Mesenchymal stem cell (in vitro differentiated cells and primary cell): Measurements from ENCODE around the gene GNG8.

Source experiments
- DNase-seq: peaks from one replicate; pipeline ENCODE4 v3.0.0-alpha.2; 2013
- H2AFZ ChIP-seq: one replicate; pipeline ENCODE4 v1.6.1; 2013; ENCODE audit warnings: low read depth, mild to moderate bottlenecking, control low read depth, inconsistent platforms, low read length, moderate library complexity
- H2AK5ac ChIP-seq: 2 replicates; pipeline ENCODE4 v1.6.1; 2013; ENCODE audit warnings: low read length, moderate library complexity, mild to moderate bottlenecking, inconsistent platforms; ENCODE audit not compliant: severe bottlenecking
- H2BK120ac ChIP-seq: one replicate; pipeline ENCODE4 v1.6.1; 2013; ENCODE audit warnings: low read depth, mild to moderate bottlenecking, inconsistent platforms, low read length, moderate library complexity
- H2BK12ac ChIP-seq, 2 experiments: one replicate each; pipeline ENCODE4 v1.6.1; 2013; ENCODE audit warnings: inconsistent platforms in 2 of 2, low read length in 2 of 2, mild to moderate bottlenecking in 2 of 2, moderate library complexity in 2 of 2, control low read depth in 1 of 2
- H2BK15ac ChIP-seq: one replicate; pipeline ENCODE4 v1.6.1; 2013; ENCODE audit warnings: mild to moderate bottlenecking, low read depth, inconsistent platforms; ENCODE audit not compliant: poor library complexity, severe bottlenecking
- H2BK5ac ChIP-seq: 2 replicates; pipeline ENCODE4 v1.6.1; 2013; ENCODE audit warnings: low read depth, mild to moderate bottlenecking, low read length, control low read depth, inconsistent platforms; ENCODE audit not compliant: poor library complexity, severe bottlenecking
- H3K14ac ChIP-seq, 2 experiments: one replicate each; pipeline ENCODE4 v1.6.1; 2013; ENCODE audit warnings: inconsistent platforms in 2 of 2, low read length in 2 of 2, control low read depth in 1 of 2, mild to moderate bottlenecking in 1 of 2, moderate library complexity in 1 of 2
- H3K18ac ChIP-seq, 2 experiments: one replicate each; pipeline ENCODE4 v1.6.1; 2013; ENCODE audit warnings: inconsistent platforms in 2 of 2, low read length in 2 of 2, control low read depth in 1 of 2, low read depth in 1 of 2, mild to moderate bottlenecking in 1 of 2
- H3K23ac ChIP-seq, 2 experiments: one replicate each; pipeline ENCODE4 v1.6.1; 2013; ENCODE audit warnings: inconsistent platforms in 2 of 2, low read length in 2 of 2, mild to moderate bottlenecking in 2 of 2, moderate library complexity in 2 of 2, control low read depth in 1 of 2
- H3K27ac ChIP-seq: 2 replicates; pipeline ENCODE4 v1.5.1; 2013; ENCODE audit warnings: mild to moderate bottlenecking, moderate library complexity, low read length, control low read depth, inconsistent platforms; ENCODE audit not compliant: poor library complexity, severe bottlenecking
- H3K27me3 ChIP-seq, 2 experiments: 2 replicates each; pipeline versions ENCODE4 v1.6.1 to v1.7.0; 2013; ENCODE audit warnings: low read length in 2 of 2, mild to moderate bottlenecking in 2 of 2, moderate library complexity in 2 of 2, control low read depth in 1 of 2, inconsistent platforms in 1 of 2; ENCODE audit not compliant: control insufficient read depth in 1 of 2, insufficient read depth in 1 of 2
- H3K36me3 ChIP-seq, 2 experiments: 2 replicates each; pipeline versions ENCODE4 v1.6.1 to v1.7.0; 2013; ENCODE audit warnings: low read length in 2 of 2, control low read depth in 1 of 2, inconsistent platforms in 1 of 2, low read depth in 1 of 2, mild to moderate bottlenecking in 1 of 2; ENCODE audit not compliant: insufficient read depth in 2 of 2, control insufficient read depth in 1 of 2
- H3K4ac ChIP-seq, 2 experiments: one replicate each; pipeline ENCODE4 v1.6.1; 2013; ENCODE audit warnings: inconsistent platforms in 2 of 2, low read length in 2 of 2, mild to moderate bottlenecking in 2 of 2, moderate library complexity in 2 of 2, control low read depth in 1 of 2, low read depth in 1 of 2
- H3K4me1 ChIP-seq: 2 replicates; pipeline ENCODE4 v1.6.1; 2013; ENCODE audit warnings: low read depth, low read length, control low read depth; ENCODE audit not compliant: control insufficient read depth, insufficient read depth
- H3K4me2 ChIP-seq: 2 replicates; pipeline ENCODE4 v1.6.1; 2013; ENCODE audit warnings: low read length, mild to moderate bottlenecking, inconsistent platforms; ENCODE audit not compliant: poor library complexity, severe bottlenecking
- H3K4me3 ChIP-seq, 2 experiments: 2 replicates each; pipeline versions ENCODE4 v1.5.1 to v1.7.0; 2013; ENCODE audit warnings: low read length in 2 of 2, mild to moderate bottlenecking in 2 of 2, control low read depth in 1 of 2, low read depth in 1 of 2; ENCODE audit not compliant: insufficient read depth in 1 of 2
- H3K79me1 ChIP-seq: replicated peaks from 2 replicates; pipeline ENCODE4 v1.6.1; 2013; ENCODE audit warnings: mild to moderate bottlenecking, control low read depth, low read length, inconsistent platforms; ENCODE audit not compliant: poor library complexity, severe bottlenecking
- H3K9ac ChIP-seq: 2 replicates; pipeline ENCODE4 v1.7.0; 2013; ENCODE audit warnings: mild to moderate bottlenecking, low read length, moderate library complexity
- H3K9me3 ChIP-seq: 2 replicates; pipeline ENCODE4 v1.7.0; 2013; ENCODE audit warnings: mild to moderate bottlenecking, low read length; ENCODE audit not compliant: control insufficient read depth
- H4K8ac ChIP-seq: one replicate; pipeline ENCODE4 v1.6.1; 2013; ENCODE audit warnings: inconsistent platforms, mild to moderate bottlenecking, low read length, moderate library complexity
- H4K91ac ChIP-seq: one replicate; pipeline ENCODE4 v1.6.1; 2013; ENCODE audit warnings: mild to moderate bottlenecking, low read length, inconsistent platforms
- WGBS: methylation state at CpG from one replicate; pipeline ENCODE4 v1.1.7; 2013; ENCODE audit warnings: mixed read lengths; 5-methylcytosine and 5-hydroxymethylcytosine counted together

GNG8 gene

GRCh38 chr19:46613525-46613924, 22.5 kb downstream of the GNG8 start:
- 95% methylated on average over 22 of the region's 22 CpGs for WGBS
- DNase-seq: no peak

GRCh38 chr19:46611776-46612175, 24.2 kb downstream of the GNG8 start:
- no peak overlapping the region for H2BK5ac ChIP-seq
- H3K18ac ChIP-seq: no peak overlapping the region
- no peak overlapping the region for H4K91ac ChIP-seq
- no peak for DNase-seq
- no peak overlapping the region for H3K4ac ChIP-seq
- 91% methylated on average over 6 of the region's 6 CpGs for WGBS
- H2AFZ ChIP-seq: no peak overlapping the region
- H3K9me3 ChIP-seq: no peaks in the 10 kb centered on the region
- peaks cover 3% of the 10 kb centered on the region for H3K4me1 ChIP-seq
- no peaks in the 10 kb centered on the region for H3K27me3 ChIP-seq
- no peak overlapping the region for H4K8ac ChIP-seq
- H3K4me2 ChIP-seq: no peak overlapping the region
- no peak overlapping the region for H2BK15ac ChIP-seq
- H2AK5ac ChIP-seq: no peak overlapping the region
- no peak overlapping the region for H3K14ac ChIP-seq
- H3K79me1 ChIP-seq: peaks cover 25% of the 10 kb centered on the region
- peaks cover 41 to 45% of the 10 kb centered on the region in 2 experiments for H3K36me3 ChIP-seq
- no peak overlapping the region for H3K27ac ChIP-seq
- H3K4me3 ChIP-seq: no peak overlapping the region
- no peak overlapping the region for H3K23ac ChIP-seq
- no peak overlapping the region for H3K9ac ChIP-seq
- H2BK120ac ChIP-seq: no peak overlapping the region
- no peak overlapping the region for H2BK12ac ChIP-seq

More at GRCh38 chr19:46613525-46613924, 22.5 kb downstream of the GNG8 start:
- Histone ChIP-seq H2BK12ac (no peak overlapping the region), H2BK15ac (peak overlapping the region; percentile 34), H3K4me3 (no peak overlapping the region), H4K8ac (no peak overlapping the region), H4K91ac (no peak overlapping the region), H3K9me3 (no peaks in the 10 kb centered on the region), H3K36me3 (peaks cover 24 to 27% of the 10 kb centered on the region in 2 experiments), H3K4me2 (no peak overlapping the region), H3K4ac (no peak overlapping the region), H3K27ac (no peak overlapping the region), H3K23ac (no peak overlapping the region), H2BK5ac (no peak overlapping the region), H3K9ac (peak overlapping the region; percentile 24), H2BK120ac (no peak overlapping the region), H3K18ac (no peak overlapping the region), H2AFZ (no peak overlapping the region), H2AK5ac (no peak overlapping the region), H3K27me3 (no peaks in the 10 kb centered on the region), H3K4me1 (peaks cover 3% of the 10 kb centered on the region), H3K79me1 (peaks cover 9% of the 10 kb centered on the region), H3K14ac (no peak overlapping the region)

GRCh38 chr19:46610851-46611770, 24.9 kb downstream of the GNG8 start:
- no peak overlapping the region for H3K18ac ChIP-seq
- no peak for DNase-seq
- H3K9ac ChIP-seq: no peak overlapping the region
- peaks cover 32% of the 10 kb centered on the region for H3K79me1 ChIP-seq
- H3K14ac ChIP-seq: no peak overlapping the region
- H4K8ac ChIP-seq: peak overlapping the region; percentile 27
- H3K4ac ChIP-seq: no peak overlapping the region
- H2AK5ac ChIP-seq: no peak overlapping the region
- no peak overlapping the region for H2BK15ac ChIP-seq
- no peak overlapping the region for H2BK120ac ChIP-seq
- no peak overlapping the region for H4K91ac ChIP-seq
- no peak overlapping the region for H3K4me3 ChIP-seq
- H3K27me3 ChIP-seq: no peaks in the 10 kb centered on the region
- H2BK5ac ChIP-seq: no peak overlapping the region
- H2AFZ ChIP-seq: no peak overlapping the region
- H3K36me3 ChIP-seq: peaks cover 48 to 50% of the 10 kb centered on the region in 2 experiments
- WGBS: 84% methylated on average over 15 of the region's 17 CpGs
- no peak overlapping the region for H3K27ac ChIP-seq
- H3K23ac ChIP-seq: peak overlapping the region in 1 of 2 experiments; percentile 34
- H3K4me1 ChIP-seq: no peaks in the 10 kb centered on the region
- H2BK12ac ChIP-seq: no peak overlapping the region
- H3K9me3 ChIP-seq: no peaks in the 10 kb centered on the region
- no peak overlapping the region for H3K4me2 ChIP-seq

DNA sequence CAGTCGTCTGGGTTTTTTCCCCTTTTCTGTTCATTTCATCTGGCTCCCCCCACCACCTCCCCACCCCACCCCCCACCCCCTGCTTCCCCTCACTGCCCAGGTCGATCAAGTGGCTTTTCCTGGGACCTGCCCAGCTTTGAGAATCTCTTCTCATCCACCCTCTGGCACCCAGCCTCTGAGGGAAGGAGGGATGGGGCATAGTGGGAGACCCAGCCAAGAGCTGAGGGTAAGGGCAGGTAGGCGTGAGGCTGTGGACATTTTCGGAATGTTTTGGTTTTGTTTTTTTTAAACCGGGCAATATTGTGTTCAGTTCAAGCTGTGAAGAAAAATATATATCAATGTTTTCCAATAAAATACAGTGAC, 25.6 kb downstream of the GNG8 start:
- Histone ChIP-seq H3K14ac (no peak overlapping the region), H3K4ac (no peak overlapping the region), H3K27ac (no peak overlapping the region), H2BK120ac (no peak overlapping the region), H3K4me3 (no peak overlapping the region), H3K18ac (no peak overlapping the region), H3K4me2 (no peak overlapping the region), H2AFZ (no peak overlapping the region), H3K27me3 (no peaks in the 10 kb centered on the region), H2AK5ac (no peak overlapping the region), H3K36me3 (peaks cover 55 to 57% of the 10 kb centered on the region in 2 experiments), H2BK5ac (no peak overlapping the region), H4K91ac (no peak overlapping the region), H3K23ac (no peak overlapping the region), H4K8ac (no peak overlapping the region), H2BK12ac (no peak overlapping the region), H3K79me1 (peaks cover 34% of the 10 kb centered on the region), H3K4me1 (no peaks in the 10 kb centered on the region), H2BK15ac (no peak overlapping the region), H3K9me3 (no peaks in the 10 kb centered on the region), H3K9ac (no peak overlapping the region)
- DNase-seq: no peak
- WGBS: 100% methylated on average over 1 of the region's 5 CpGs
